ENCODE data around the gene USP22.

- TF ChIP-seq CTCF (IDR thresholded peaks at IDR 0.05) (no peak), ZFX (IDR thresholded peaks at IDR 0.05; ENCODE audit: borderline replicate concordance) (no peak)
Measured at GRCh38 chr17:21089933-21090901, 47.4 kb upstream of the USP22 start.

All from 22Rv1 (cell line).